ENCODE measurements around the gene PHACTR1. TPM values are rescaled to one million over a fixed set of nuclear protein-coding genes. Genes with fewer than 3 reads are reported as not detected.

Gene PHACTR1
- total and polyA plus RNA-seq, 12 donors = 0.77 to 16.0 (median 3.5) TPM

- intact Hi-C loops (cut with DNase I) = no loop called here
- TF ChIP-seq POLR2A (IDR thresholded peaks at IDR 0.05) (no peak), CTCF (IDR thresholded peaks at IDR 0.05) (no peak)
- DNase-seq = no peak
- Histone ChIP-seq H3K36me3 (replicated peaks in 1 of 2) (no peaks in the 10 kb centered on the region), H3K4me1 (replicated peaks in 1 of 2) (no peaks in the 10 kb centered on the region), H3K27ac (no peak overlapping the region), H3K27me3 (no peaks in the 10 kb centered on the region), H3K4me3 (no peak overlapping the region), H3K9me3 (replicated peaks in 1 of 3) (no peaks in the 10 kb centered on the region)
- WGBS, 4 donors = 69 to 81% (median 70%) methylated on average over 7 of the region's 7 CpGs
These were observed 358.7 kb downstream of the PHACTR1 start for GRCh38 chr6:13075141-13075845.

- WGBS, 4 donors = 34 to 64% (median 49%) methylated on average over 3 of the region's 3 CpGs
- Histone ChIP-seq H3K36me3 (replicated peaks in 1 of 2) (no peaks in the 10 kb centered on the region), H3K27ac (no peak overlapping the region), H3K4me1 (replicated peaks in 1 of 2) (no peaks in the 10 kb centered on the region), H3K27me3 (no peaks in the 10 kb centered on the region), H3K4me3 (no peak overlapping the region), H3K9me3 (replicated peaks in 1 of 3) (no peaks in the 10 kb centered on the region)
- intact Hi-C loops (cut with DNase I) = no loop called here
- no peak for TF ChIP-seq CTCF (IDR thresholded peaks at IDR 0.05)
- TF ChIP-seq POLR2A (IDR thresholded peaks at IDR 0.05) = no peak
- no peak for DNase-seq
These were observed 360.0 kb downstream of the PHACTR1 start for GRCh38 chr6:13076575-13076974.

- intact Hi-C loops (cut with DNase I) = no loop called here
- no peaks in the 10 kb centered on the region for H3K4me1 ChIP-seq (replicated peaks in 1 of 2)
- no peaks in the 10 kb centered on the region for H3K27me3 ChIP-seq
- H3K4me3 ChIP-seq = no peak overlapping the region
- H3K27ac ChIP-seq = no peak overlapping the region
- no peak for DNase-seq
- WGBS, 4 donors = 69 to 86% (median 83%) methylated on average over 1 of the region's 1 CpG
- H3K9me3 ChIP-seq (replicated peaks in 1 of 3) = no peaks in the 10 kb centered on the region
- no peaks in the 10 kb centered on the region for H3K36me3 ChIP-seq (replicated peaks in 1 of 2)
- TF ChIP-seq POLR2A (IDR thresholded peaks at IDR 0.05) (no peak), CTCF (IDR thresholded peaks at IDR 0.05) (no peak)
These were observed 360.6 kb downstream of the PHACTR1 start for GRCh38 chr6:13077117-13077516.

DNA sequence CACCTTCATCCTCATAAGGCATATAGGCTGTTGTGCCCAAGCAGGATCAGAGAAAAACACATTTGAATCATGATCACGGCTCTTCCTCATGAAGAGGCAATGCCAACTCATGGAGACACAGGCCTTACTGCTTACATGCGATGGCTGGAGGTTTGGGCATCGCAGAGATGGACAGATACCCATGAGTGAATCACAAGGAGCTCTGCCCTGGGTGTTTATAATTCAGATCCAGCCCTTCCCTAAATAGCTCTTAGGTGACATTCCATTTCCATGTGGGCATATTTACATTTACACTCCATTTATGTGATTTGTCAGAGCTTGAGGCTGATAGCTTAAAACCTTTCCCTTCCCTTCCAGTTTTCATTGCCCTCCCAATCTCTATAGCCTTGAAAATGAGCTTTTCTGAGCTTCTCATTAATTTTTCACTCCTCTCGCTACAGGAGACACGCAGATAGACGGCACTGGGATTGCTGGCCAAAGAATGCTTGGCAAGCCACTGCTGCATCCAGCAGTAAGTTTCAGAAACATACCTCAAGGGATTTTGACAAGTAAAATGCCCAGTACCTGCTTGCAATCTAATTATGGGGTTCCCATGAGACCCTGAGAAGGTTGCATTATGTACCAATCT, 362.6 kb downstream of the PHACTR1 start:
- WGBS, 4 donors = 79 to 88% (median 86%) methylated on average over 6 of the region's 6 CpGs
- Histone ChIP-seq H3K9me3 (replicated peaks in 1 of 3) (no peaks in the 10 kb centered on the region), H3K27me3 (no peaks in the 10 kb centered on the region), H3K4me1 (replicated peaks in 1 of 2) (no peaks in the 10 kb centered on the region), H3K36me3 (replicated peaks in 1 of 2) (no peaks in the 10 kb centered on the region), H3K27ac (no peak overlapping the region), H3K4me3 (no peak overlapping the region)
- DNase-seq = no peak
- intact Hi-C loops (cut with DNase I) = no loop called here
- TF ChIP-seq CTCF (IDR thresholded peaks at IDR 0.05) = no peak
- no peak for TF ChIP-seq POLR2A (IDR thresholded peaks at IDR 0.05)
